ENCODE data around the gene SCPEP1.

SCPEP1 gene

GRCh38 chr17:56987283-56987834 lies 9.4 kb downstream of the SCPEP1 start:
- TF ChIP-seq SIN3A (IDR thresholded peaks at IDR 0.05; ENCODE audit: borderline replicate concordance, insufficient read depth, low read length) (no peak), POLR2AphosphoS5 (IDR thresholded peaks at IDR 0.05; ENCODE audit: low read depth, low read length) (no peak), FOXP2 (optimal IDR thresholded peaks at IDR 0.05; ENCODE audit: borderline replicate concordance, extremely low read depth, extremely low read length, insufficient read depth) (no peak), TAF1 (IDR thresholded peaks at IDR 0.05; ENCODE audit: borderline replicate concordance, insufficient read depth, low read length) (no peak)
- TF ChIP-seq, protein P1, sequence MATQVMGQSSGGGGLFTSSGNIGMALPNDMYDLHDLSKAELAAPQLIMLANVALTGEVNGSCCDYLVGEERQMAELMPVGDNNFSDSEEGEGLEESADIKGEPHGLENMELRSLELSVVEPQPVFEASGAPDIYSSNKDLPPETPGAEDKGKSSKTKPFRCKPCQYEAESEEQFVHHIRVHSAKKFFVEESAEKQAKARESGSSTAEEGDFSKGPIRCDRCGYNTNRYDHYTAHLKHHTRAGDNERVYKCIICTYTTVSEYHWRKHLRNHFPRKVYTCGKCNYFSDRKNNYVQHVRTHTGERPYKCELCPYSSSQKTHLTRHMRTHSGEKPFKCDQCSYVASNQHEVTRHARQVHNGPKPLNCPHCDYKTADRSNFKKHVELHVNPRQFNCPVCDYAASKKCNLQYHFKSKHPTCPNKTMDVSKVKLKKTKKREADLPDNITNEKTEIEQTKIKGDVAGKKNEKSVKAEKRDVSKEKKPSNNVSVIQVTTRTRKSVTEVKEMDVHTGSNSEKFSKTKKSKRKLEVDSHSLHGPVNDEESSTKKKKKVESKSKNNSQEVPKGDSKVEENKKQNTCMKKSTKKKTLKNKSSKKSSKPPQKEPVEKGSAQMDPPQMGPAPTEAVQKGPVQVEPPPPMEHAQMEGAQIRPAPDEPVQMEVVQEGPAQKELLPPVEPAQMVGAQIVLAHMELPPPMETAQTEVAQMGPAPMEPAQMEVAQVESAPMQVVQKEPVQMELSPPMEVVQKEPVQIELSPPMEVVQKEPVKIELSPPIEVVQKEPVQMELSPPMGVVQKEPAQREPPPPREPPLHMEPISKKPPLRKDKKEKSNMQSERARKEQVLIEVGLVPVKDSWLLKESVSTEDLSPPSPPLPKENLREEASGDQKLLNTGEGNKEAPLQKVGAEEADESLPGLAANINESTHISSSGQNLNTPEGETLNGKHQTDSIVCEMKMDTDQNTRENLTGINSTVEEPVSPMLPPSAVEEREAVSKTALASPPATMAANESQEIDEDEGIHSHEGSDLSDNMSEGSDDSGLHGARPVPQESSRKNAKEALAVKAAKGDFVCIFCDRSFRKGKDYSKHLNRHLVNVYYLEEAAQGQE (IDR thresholded peaks at IDR 0.05; ENCODE audit: insufficient read depth in 1 of 2, low read depth in 2 of 2, low read length in 2 of 2): no peak

GRCh38 chr17:56988901-56989572 lies 11.1 kb downstream of the SCPEP1 start:
- no peak for TF ChIP-seq SIN3A (IDR thresholded peaks at IDR 0.05; ENCODE audit: borderline replicate concordance, insufficient read depth, low read length)
- TF ChIP-seq, protein P1 (IDR thresholded peaks at IDR 0.05; ENCODE audit: insufficient read depth in 1 of 2, low read depth in 2 of 2, low read length in 2 of 2): no peak
- TF ChIP-seq POLR2AphosphoS5 (IDR thresholded peaks at IDR 0.05; ENCODE audit: low read depth, low read length): no peak
- no peak for TF ChIP-seq TAF1 (IDR thresholded peaks at IDR 0.05; ENCODE audit: borderline replicate concordance, insufficient read depth, low read length)

- TF ChIP-seq, protein P1 (IDR thresholded peaks at IDR 0.05; ENCODE audit: insufficient read depth in 1 of 2, low read depth in 2 of 2, low read length in 2 of 2): no peak
- TF ChIP-seq SIN3A (IDR thresholded peaks at IDR 0.05; ENCODE audit: borderline replicate concordance, insufficient read depth, low read length) (no peak), TAF1 (IDR thresholded peaks at IDR 0.05; ENCODE audit: borderline replicate concordance, insufficient read depth, low read length) (no peak), FOXP2 (optimal IDR thresholded peaks at IDR 0.05; ENCODE audit: borderline replicate concordance, extremely low read depth, extremely low read length, insufficient read depth) (no peak), POLR2AphosphoS5 (IDR thresholded peaks at IDR 0.05; ENCODE audit: low read depth, low read length) (no peak)
These were observed 14.4 kb downstream of the SCPEP1 start for GRCh38 chr17:56992364-56992763.

- no peak for TF ChIP-seq TAF1 (IDR thresholded peaks at IDR 0.05; ENCODE audit: borderline replicate concordance, insufficient read depth, low read length)
- TF ChIP-seq, protein P1 (IDR thresholded peaks at IDR 0.05; ENCODE audit: insufficient read depth in 1 of 2, low read depth in 2 of 2, low read length in 2 of 2): no peak
- TF ChIP-seq SIN3A (IDR thresholded peaks at IDR 0.05; ENCODE audit: borderline replicate concordance, insufficient read depth, low read length): no peak
- TF ChIP-seq POLR2AphosphoS5 (IDR thresholded peaks at IDR 0.05; ENCODE audit: low read depth, low read length): no peak
These were observed 16.3 kb downstream of the SCPEP1 start for GRCh38 chr17:56994009-56994792.

All from PFSK-1 (cell line).